Stimulated activated CD4-positive, alpha-beta T cell treated with anti-CD3 and anti-CD28 coated beads, Interleukin-4, amount 100 ng/mL, for 4 hours (primary cell): ENCODE results near the gene SPDYE3.
"Not testable (repeated sequence)": the region's sequence is repeated elsewhere in the genome, so short reads cannot be mapped to it uniquely, and the experiment has no call there.

Source experiments
- DNase-seq, 2 experiments: peaks; one replicate each; pipeline ENCODE4 v3.0.0-alpha.2; 2020

Gene SPDYE3

GRCh38 chr7:100307402-100307801 lies at the start of gene SPDYE3:
Gene SPDYE3, plus strand, starts transcription at chr7:100307702. Its CDS starts 184 bp downstream, at chr7:100307886.
- not testable (repeated sequence) for DNase-seq

GRCh38 chr7:100259984-100260383 lies 47.5 kb upstream of the SPDYE3 start:
- DNase-seq: not testable (repeated sequence)

- DNase-seq: not testable (repeated sequence)
These were observed 44.6 kb upstream of the SPDYE3 start for GRCh38 chr7:100262896-100263295.

- DNase-seq: not testable (repeated sequence)
These were observed 43.3 kb upstream of the SPDYE3 start for GRCh38 chr7:100264223-100264622.

GRCh38 chr7:100264669-100265165 lies 42.8 kb upstream of the SPDYE3 start:
- not testable (repeated sequence) for DNase-seq

- not testable (repeated sequence) for DNase-seq
These were observed 41.7 kb upstream of the SPDYE3 start for GRCh38 chr7:100265851-100266250.

- DNase-seq: no peak
These were observed 40.7 kb upstream of the SPDYE3 start for GRCh38 chr7:100266576-100267354.

GRCh38 chr7:100267648-100268047 lies 39.9 kb upstream of the SPDYE3 start:
- DNase-seq: no peak

- DNase-seq: not testable (repeated sequence)
These were observed 38.6 kb upstream of the SPDYE3 start for GRCh38 chr7:100268882-100269281.

GRCh38 chr7:100269306-100270045 lies 38.0 kb upstream of the SPDYE3 start:
- DNase-seq: not testable (repeated sequence)

GRCh38 chr7:100270046-100270918 lies 37.2 kb upstream of the SPDYE3 start:
- not testable (repeated sequence) for DNase-seq

GRCh38 chr7:100270941-100271593 lies 36.4 kb upstream of the SPDYE3 start:
- peak in 1 of 2 experiments; percentile 41 for DNase-seq

- DNase-seq: peak; percentile 97 to 99
These were observed 35.6 kb upstream of the SPDYE3 start for GRCh38 chr7:100271716-100272537.

- DNase-seq: not testable (repeated sequence)
These were observed 35.0 kb upstream of the SPDYE3 start for GRCh38 chr7:100272538-100272902.

- no peak for DNase-seq
These were observed 32.4 kb upstream of the SPDYE3 start for GRCh38 chr7:100275120-100275519.

GRCh38 chr7:100276126-100276525 lies 31.4 kb upstream of the SPDYE3 start:
- not testable (repeated sequence) for DNase-seq

- not testable (repeated sequence) for DNase-seq
These were observed 25.4 kb upstream of the SPDYE3 start for GRCh38 chr7:100282069-100282608.

GRCh38 chr7:100283147-100283546 lies 24.4 kb upstream of the SPDYE3 start:
- not testable (repeated sequence) for DNase-seq

- not testable (repeated sequence) for DNase-seq
These were observed 20.1 kb upstream of the SPDYE3 start for GRCh38 chr7:100287191-100287969.

- DNase-seq: not testable (repeated sequence)
These were observed 19.2 kb upstream of the SPDYE3 start for GRCh38 chr7:100288258-100288657.
